Panc1 (cell line): ENCODE results near the gene SORBS1.

Experiments used
- POLR2AphosphoS5 ChIP-seq: IDR thresholded peaks from 2 replicates; pipeline ENCODE4 v1.6.1; 2012; ENCODE audit warnings: mild to moderate bottlenecking, low read depth, low read length, moderate library complexity
- TF ChIP-seq, protein P1 (sequence below): fragments of 450-650 bp; IDR thresholded peaks from 2 replicates; pipeline ENCODE4 v1.5.1; 2017; ENCODE audit warnings: mild to moderate bottlenecking

DNA sequence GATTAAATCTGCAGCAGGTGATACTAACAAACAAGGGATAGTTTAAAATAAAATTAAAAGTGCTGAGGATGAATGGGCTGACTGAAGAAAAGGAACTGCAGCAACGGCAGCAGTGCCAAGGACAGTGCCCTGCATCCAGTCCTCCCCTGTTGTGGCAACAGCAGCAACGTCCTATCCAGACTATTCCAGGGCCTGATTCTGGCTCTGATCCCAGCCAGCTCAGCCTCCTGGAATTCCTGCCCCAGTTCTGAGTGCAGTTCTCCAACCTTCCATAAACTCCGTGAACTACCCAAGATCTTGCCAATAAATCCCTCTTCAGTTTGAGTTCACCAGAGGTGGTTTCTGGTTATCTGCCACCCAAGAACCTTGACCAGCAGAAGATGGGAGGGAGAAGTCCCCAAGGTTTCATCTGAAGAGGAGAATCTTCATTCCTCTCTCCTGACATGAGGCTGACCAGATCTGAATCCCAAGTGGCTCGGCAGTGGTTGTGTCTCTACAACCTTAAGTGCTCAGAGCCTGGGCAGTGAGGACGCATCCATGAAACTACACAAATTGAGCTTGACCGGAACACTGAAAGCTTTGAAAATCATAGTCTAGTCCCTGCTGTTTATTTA lies 115.8 kb downstream of the SORBS1 start:
- TF ChIP-seq, protein P1, sequence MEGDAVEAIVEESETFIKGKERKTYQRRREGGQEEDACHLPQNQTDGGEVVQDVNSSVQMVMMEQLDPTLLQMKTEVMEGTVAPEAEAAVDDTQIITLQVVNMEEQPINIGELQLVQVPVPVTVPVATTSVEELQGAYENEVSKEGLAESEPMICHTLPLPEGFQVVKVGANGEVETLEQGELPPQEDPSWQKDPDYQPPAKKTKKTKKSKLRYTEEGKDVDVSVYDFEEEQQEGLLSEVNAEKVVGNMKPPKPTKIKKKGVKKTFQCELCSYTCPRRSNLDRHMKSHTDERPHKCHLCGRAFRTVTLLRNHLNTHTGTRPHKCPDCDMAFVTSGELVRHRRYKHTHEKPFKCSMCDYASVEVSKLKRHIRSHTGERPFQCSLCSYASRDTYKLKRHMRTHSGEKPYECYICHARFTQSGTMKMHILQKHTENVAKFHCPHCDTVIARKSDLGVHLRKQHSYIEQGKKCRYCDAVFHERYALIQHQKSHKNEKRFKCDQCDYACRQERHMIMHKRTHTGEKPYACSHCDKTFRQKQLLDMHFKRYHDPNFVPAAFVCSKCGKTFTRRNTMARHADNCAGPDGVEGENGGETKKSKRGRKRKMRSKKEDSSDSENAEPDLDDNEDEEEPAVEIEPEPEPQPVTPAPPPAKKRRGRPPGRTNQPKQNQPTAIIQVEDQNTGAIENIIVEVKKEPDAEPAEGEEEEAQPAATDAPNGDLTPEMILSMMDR = no peak
- TF ChIP-seq POLR2AphosphoS5 = no peak; the same call in 1 of the 2 replicates
